ENCODE results near the gene CLDN20.

The CLDN20 gene

GRCh38 chr6:155287762-155288161, 23.9 kb downstream of the CLDN20 start:
- Histone ChIP-seq H3K4me1 (no peaks in the 10 kb centered on the region), H3K27ac (no peak overlapping the region), H3K9me3 (no peaks in the 10 kb centered on the region), H3K4me3 (no peak overlapping the region), H3K27me3 (no peaks in the 10 kb centered on the region), H3K36me3 (peaks cover 21 to 47% (median 30%) of the 10 kb centered on the region in 3 donors)
- TF ChIP-seq, protein P1, sequence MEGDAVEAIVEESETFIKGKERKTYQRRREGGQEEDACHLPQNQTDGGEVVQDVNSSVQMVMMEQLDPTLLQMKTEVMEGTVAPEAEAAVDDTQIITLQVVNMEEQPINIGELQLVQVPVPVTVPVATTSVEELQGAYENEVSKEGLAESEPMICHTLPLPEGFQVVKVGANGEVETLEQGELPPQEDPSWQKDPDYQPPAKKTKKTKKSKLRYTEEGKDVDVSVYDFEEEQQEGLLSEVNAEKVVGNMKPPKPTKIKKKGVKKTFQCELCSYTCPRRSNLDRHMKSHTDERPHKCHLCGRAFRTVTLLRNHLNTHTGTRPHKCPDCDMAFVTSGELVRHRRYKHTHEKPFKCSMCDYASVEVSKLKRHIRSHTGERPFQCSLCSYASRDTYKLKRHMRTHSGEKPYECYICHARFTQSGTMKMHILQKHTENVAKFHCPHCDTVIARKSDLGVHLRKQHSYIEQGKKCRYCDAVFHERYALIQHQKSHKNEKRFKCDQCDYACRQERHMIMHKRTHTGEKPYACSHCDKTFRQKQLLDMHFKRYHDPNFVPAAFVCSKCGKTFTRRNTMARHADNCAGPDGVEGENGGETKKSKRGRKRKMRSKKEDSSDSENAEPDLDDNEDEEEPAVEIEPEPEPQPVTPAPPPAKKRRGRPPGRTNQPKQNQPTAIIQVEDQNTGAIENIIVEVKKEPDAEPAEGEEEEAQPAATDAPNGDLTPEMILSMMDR (IDR thresholded peaks at IDR 0.05) = no peak
- intact Hi-C loops (cut with DNase I; ENCODE audit: low total_unique reads) = no loop called here
- DNase-seq = no peak

- Histone ChIP-seq H3K4me3 (no peak overlapping the region), H3K36me3 (peaks cover 21 to 34% (median 28%) of the 10 kb centered on the region in 3 donors)
- TF ChIP-seq, protein P1 (IDR thresholded peaks at IDR 0.05) = no peak
Observed at GRCh38 chr6:155290491-155290890, 26.7 kb downstream of the CLDN20 start.

GRCh38 chr6:155291291-155291690, 27.5 kb downstream of the CLDN20 start:
- Histone ChIP-seq H3K27me3 (no peaks in the 10 kb centered on the region), H3K27ac (no peak overlapping the region), H3K4me3 (no peak overlapping the region), H3K36me3 (peaks cover 27 to 42% (median 34%) of the 10 kb centered on the region in 3 donors), H3K4me1 (no peaks in the 10 kb centered on the region), H3K9me3 (no peaks in the 10 kb centered on the region)
- DNase-seq = no peak
- intact Hi-C loops (cut with DNase I; ENCODE audit: low total_unique reads) = no loop called here
- TF ChIP-seq, protein P1 (IDR thresholded peaks at IDR 0.05) = no peak

More at GRCh38 chr6:155290491-155290890, 26.7 kb downstream of the CLDN20 start:
- no peaks in the 10 kb centered on the region for H3K9me3 ChIP-seq
- no peaks in the 10 kb centered on the region for H3K4me1 ChIP-seq
- intact Hi-C loops (cut with DNase I; ENCODE audit: low total_unique reads) = no loop called here
- no peak overlapping the region for H3K27ac ChIP-seq
- H3K27me3 ChIP-seq = no peaks in the 10 kb centered on the region
- no peak for DNase-seq

- no peak for DNase-seq
- no peaks in the 10 kb centered on the region for H3K9me3 ChIP-seq
- no peaks in the 10 kb centered on the region for H3K27me3 ChIP-seq
- H3K36me3 ChIP-seq = peaks cover 33 to 55% (median 40%) of the 10 kb centered on the region in 3 donors
- no peaks in the 10 kb centered on the region for H3K4me1 ChIP-seq
- H3K27ac ChIP-seq = no peak overlapping the region
- no peak overlapping the region for H3K4me3 ChIP-seq
- intact Hi-C loops (cut with DNase I; ENCODE audit: low total_unique reads) = no loop called here
- TF ChIP-seq, protein P1 (IDR thresholded peaks at IDR 0.05) = no peak
Observed at GRCh38 chr6:155292711-155293110, 28.9 kb downstream of the CLDN20 start.

DNA sequence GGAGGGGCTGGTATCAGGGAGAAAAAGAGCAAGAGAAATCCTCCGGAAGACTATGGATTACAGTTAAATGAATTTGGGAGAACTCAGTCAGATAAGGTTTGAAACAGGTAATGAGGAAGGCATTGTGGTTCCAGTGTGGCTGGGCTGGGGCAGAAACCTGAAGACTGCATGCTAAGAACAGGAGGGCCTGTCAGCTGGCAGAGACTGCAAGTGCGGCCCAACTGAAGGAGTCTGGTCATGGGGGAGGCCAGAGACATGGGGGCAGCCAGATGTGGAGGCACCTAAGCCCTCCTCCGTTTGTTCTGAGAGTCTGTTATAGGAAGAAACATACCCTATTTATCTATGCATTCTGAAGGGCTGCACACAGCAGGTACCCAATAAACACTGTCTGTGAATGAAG, 33.9 kb downstream of the CLDN20 start:
- Histone ChIP-seq H3K36me3 (peaks cover 23 to 40% (median 23%) of the 10 kb centered on the region in 3 donors), H3K4me1 (no peaks in the 10 kb centered on the region), H3K9me3 (no peaks in the 10 kb centered on the region), H3K27ac (no peak overlapping the region), H3K4me3 (no peak overlapping the region), H3K27me3 (no peaks in the 10 kb centered on the region)
- no peak for DNase-seq
- intact Hi-C loops (cut with DNase I; ENCODE audit: low total_unique reads) = no loop called here
- TF ChIP-seq, protein P1 (IDR thresholded peaks at IDR 0.05) = no peak

- Histone ChIP-seq H3K36me3 (peaks cover 6 to 23% (median 7%) of the 10 kb centered on the region in 3 donors), H3K4me1 (no peaks in the 10 kb centered on the region), H3K4me3 (no peak overlapping the region), H3K27me3 (no peaks in the 10 kb centered on the region), H3K9me3 (no peaks in the 10 kb centered on the region), H3K27ac (no peak overlapping the region)
- TF ChIP-seq, protein P1 (IDR thresholded peaks at IDR 0.05) = no peak
- DNase-seq = no peak
- intact Hi-C loops (cut with DNase I; ENCODE audit: low total_unique reads) = no loop called here
Observed at GRCh38 chr6:155301867-155302266, 38.1 kb downstream of the CLDN20 start.

Measured in tibial artery (tissue), 4 donors.